Activated T-helper 17 cell treated with anti-CD3 and anti-CD28 coated beads, Interleukin-2, amount 50 U/mL, for 72 hours (primary cell): ENCODE measurements around the gene ANKS1A. TPM values are rescaled to one million over a fixed set of nuclear protein-coding genes. Genes with fewer than 3 reads are reported as not detected.
A peak's percentile ranks its signal among the peaks of the same experiment; 100 is the strongest.
"Not testable (repeated sequence)": the region's sequence is repeated elsewhere in the genome, so short reads cannot be mapped to it uniquely, and the experiment has no call there.

Source experiments
- ATAC-seq: fragments of 150-1000 bp; cut with Tn5 transposase; replicated peaks from 2 replicates; pipeline ENCODE4 v1.10.0; 2021; ENCODE audit warnings: mild to moderate bottlenecking, moderate library complexity
- H3K27ac Mint-ChIP-seq: one replicate; pipeline ENCODE4 v1.8.0; 2022; ENCODE audit warnings: mixed read lengths
- H3K27me3 Mint-ChIP-seq: one replicate; pipeline ENCODE4 v1.8.0; 2022; ENCODE audit warnings: mixed read lengths
- H3K36me3 Mint-ChIP-seq: one replicate; pipeline ENCODE4 v1.8.0; 2022; ENCODE audit warnings: low read depth, mild to moderate bottlenecking, mixed read lengths
- H3K4me1 Mint-ChIP-seq: one replicate; pipeline ENCODE4 v1.8.0; 2022; ENCODE audit warnings: mixed read lengths
- H3K4me3 Mint-ChIP-seq: one replicate; pipeline ENCODE4 v1.8.0; 2022; ENCODE audit warnings: mild to moderate bottlenecking, mixed read lengths
- H3K9me3 Mint-ChIP-seq: one replicate; pipeline ENCODE4 v1.8.0; 2022; ENCODE audit warnings: mixed read lengths
- total RNA-seq, 2 donors: library from RNA; stranded (reverse); gene quantifications; one replicate each; pipeline ENCODE4 v1.2.3, GENCODE V29; 2022

ANKS1A gene
- total RNA-seq, 2 donors from 2014 or later = 7.7 to 8.8 TPM

DNA sequence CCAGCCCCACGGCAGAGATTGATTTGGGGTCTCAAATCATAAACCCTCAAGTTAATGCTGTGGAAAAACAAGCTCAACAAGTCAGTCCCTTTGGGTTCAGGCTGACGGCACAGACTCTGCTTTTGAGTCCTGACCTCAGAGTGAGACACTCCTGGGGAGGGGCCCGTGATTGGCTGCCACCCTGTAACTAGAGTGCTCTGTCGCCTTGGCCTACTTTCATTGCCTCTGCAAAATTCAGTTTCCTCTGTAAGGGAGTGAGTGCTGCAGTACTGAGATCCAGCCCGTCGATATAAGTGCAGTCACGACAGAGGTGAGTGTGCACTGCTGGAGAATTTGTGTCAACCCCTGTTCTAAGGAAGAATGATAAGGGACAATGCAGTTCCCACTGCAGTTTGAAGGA lies 105.6 kb downstream of the ANKS1A start:
- no peaks in the 10 kb centered on the region for H3K27me3 Mint-ChIP-seq
- ATAC-seq = peak; percentile 65
- H3K4me1 Mint-ChIP-seq = no peaks in the 10 kb centered on the region
- no peak overlapping the region for H3K4me3 Mint-ChIP-seq
- no peak overlapping the region for H3K27ac Mint-ChIP-seq
- no peaks in the 10 kb centered on the region for H3K9me3 Mint-ChIP-seq
- peaks cover 55% of the 10 kb centered on the region for H3K36me3 Mint-ChIP-seq

DNA sequence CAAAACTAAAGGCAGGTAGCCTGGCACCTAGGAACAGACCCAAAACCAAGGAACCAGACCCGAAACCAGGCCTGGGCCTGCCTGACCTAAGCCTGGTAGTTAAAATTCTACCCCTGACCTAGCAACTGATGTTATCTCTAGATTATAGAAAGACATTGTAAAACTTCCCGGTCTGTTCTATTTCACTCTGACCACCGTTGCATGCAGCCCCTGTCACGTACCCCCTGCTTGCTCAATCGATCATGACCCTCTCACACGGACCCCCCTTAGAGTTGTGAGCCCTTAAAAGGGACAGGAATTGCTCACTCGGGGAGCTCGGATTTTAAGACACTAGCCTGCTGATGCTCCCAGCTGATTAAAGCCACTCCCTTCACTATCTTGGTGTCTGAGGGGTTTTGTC lies 109.4 kb downstream of the ANKS1A start:
- H3K4me3 Mint-ChIP-seq, H3K27me3 Mint-ChIP-seq, H3K4me1 Mint-ChIP-seq, ATAC-seq, H3K9me3 Mint-ChIP-seq, H3K27ac Mint-ChIP-seq: not testable (repeated sequence)
- peaks cover 37% of the 10 kb centered on the region for H3K36me3 Mint-ChIP-seq

DNA sequence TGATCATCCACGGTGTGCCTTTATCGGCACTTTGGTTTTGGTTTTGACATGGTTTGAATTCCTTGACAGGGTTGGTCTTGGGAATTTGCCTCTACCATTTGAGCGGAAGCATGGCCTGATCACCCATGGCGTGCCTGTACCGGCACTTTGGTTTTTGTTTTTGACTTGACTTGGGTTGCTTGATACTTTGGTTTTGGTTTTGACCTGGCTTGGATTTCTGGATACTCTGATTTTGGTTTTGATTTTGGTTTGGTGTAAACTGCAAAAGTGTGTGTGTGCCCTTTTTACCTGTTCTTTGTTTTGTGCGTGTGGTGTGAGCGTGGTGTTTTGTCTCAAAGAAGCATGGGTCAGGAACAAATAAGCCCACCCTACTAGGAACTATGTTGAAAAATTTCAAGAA lies 110.1 kb downstream of the ANKS1A start:
- ATAC-seq, H3K27ac Mint-ChIP-seq, H3K4me1 Mint-ChIP-seq, H3K4me3 Mint-ChIP-seq, H3K9me3 Mint-ChIP-seq, H3K27me3 Mint-ChIP-seq: not testable (repeated sequence)
- peaks cover 37% of the 10 kb centered on the region for H3K36me3 Mint-ChIP-seq

DNA sequence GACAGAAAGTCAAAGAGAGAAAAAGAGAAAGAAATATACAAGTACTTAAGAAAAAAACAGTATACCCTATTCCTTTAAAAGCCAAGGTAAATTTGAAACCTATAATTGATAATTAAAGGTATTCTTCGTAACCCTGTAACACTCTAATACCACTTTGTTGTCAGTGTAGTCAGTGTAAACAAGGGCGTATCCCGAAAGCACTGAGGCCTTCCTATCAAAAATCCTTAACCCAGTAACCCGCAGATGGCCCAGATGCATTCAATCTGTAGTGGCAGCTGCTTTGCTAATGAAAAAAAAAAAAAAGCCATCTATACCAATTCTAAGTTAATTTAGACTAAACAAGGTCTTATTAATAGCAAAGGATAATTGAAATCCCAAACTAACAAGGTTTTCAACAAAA lies 110.9 kb downstream of the ANKS1A start:
- H3K4me1 Mint-ChIP-seq, H3K27me3 Mint-ChIP-seq, H3K4me3 Mint-ChIP-seq, H3K27ac Mint-ChIP-seq, H3K9me3 Mint-ChIP-seq, ATAC-seq: not testable (repeated sequence)
- peaks cover 29% of the 10 kb centered on the region for H3K36me3 Mint-ChIP-seq

DNA sequence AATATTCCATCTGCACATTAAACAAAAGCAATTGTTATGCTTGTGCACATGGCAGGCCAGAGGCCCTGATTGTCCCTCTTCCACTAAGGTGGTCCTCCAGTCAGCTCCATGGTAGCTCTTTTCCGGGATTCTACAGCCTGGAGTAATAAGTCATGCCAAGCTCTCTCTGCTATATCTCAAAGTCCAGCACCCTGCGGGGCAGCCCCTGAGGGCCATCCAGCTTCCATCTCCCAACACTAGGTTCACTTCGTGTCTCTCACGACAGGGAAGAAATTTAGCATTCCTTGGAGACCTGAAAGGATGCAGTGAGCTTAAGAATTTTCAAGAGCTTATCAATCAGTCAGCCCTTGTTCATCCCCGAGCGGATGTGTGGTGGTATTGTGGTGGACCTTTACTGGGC lies 112.3 kb downstream of the ANKS1A start:
- H3K4me3 Mint-ChIP-seq, H3K27ac Mint-ChIP-seq, H3K4me1 Mint-ChIP-seq, ATAC-seq, H3K9me3 Mint-ChIP-seq, H3K27me3 Mint-ChIP-seq: not testable (repeated sequence)
- H3K36me3 Mint-ChIP-seq = peaks cover 22% of the 10 kb centered on the region

DNA sequence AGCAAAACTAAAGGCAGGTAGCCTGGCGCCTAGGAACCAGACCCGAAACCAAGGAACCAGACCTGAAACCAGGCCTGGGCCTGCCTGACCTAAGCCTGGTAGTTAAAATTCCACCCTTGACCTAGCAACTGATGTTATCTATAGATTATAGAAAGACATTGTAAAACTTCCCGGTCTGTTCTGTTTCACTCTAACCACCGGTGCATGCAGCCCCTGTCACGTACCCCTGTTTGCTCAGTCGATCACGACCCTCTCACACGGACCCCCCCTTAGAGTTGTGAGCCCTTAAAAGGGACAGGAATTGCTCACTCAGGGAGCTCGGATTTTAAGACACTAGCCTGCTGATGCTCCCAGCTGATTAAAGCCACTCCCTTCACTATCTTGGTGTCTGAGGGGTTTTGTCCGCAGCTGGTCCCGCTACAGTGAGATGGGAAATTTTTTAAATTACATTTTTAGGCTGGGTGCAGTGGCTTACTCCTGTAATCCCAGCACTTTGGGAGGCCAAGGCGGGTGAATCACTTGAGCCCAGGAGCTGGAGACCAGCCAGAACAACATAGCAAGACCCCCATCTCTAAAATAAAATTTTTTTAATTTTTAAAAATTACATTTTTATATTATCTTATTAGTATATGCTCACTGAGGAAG lies 115.0 kb downstream of the ANKS1A start:
- not testable (repeated sequence) for H3K27ac Mint-ChIP-seq, H3K4me3 Mint-ChIP-seq, H3K9me3 Mint-ChIP-seq, ATAC-seq, H3K27me3 Mint-ChIP-seq, H3K4me1 Mint-ChIP-seq
- H3K36me3 Mint-ChIP-seq = peaks cover 22% of the 10 kb centered on the region

DNA sequence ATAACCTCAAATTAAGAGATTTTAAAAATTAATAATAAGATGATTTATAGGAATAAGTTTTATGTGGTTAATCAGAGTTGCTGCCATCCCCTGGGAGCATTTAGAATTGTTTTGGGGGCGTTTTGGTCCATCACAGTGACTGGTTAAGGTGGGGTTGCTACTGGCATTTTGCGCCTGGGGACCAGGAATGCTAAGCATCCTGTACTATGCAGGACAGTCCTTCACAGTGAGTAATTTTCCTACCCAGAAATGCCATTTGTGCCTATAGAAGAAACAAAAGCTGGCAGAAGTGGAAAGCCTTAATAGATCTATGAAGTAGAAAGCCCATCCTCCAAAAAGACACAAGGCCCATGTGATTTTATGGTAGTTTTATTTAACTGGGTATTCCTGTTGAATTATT lies 118.0 kb downstream of the ANKS1A start:
- no peak overlapping the region for H3K27ac Mint-ChIP-seq
- H3K4me3 Mint-ChIP-seq = no peak overlapping the region
- H3K9me3 Mint-ChIP-seq = no peaks in the 10 kb centered on the region
- H3K36me3 Mint-ChIP-seq = peaks cover 16% of the 10 kb centered on the region
- no peaks in the 10 kb centered on the region for H3K27me3 Mint-ChIP-seq
- ATAC-seq = no peak
- no peaks in the 10 kb centered on the region for H3K4me1 Mint-ChIP-seq

DNA sequence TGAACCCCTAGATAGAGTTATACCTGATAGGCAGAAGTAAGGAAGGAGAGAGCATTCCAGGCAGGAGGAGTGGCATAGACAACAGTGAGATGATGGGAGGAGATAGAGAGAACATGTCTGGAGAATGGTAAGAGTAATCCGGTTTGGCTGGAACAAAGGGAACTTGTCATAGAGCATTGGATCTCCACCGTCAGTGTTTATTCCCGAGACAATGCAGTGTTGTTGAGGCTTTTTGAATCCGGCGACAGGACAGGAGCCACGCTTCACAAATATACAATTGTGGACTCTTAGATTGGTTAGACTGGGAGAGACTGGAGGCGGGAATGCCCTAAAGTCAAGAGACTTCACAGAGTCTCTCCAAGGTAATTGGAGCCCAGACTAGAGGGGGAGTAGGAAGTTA lies 119.8 kb downstream of the ANKS1A start:
- no peak overlapping the region for H3K27ac Mint-ChIP-seq
- no peaks in the 10 kb centered on the region for H3K9me3 Mint-ChIP-seq
- H3K27me3 Mint-ChIP-seq = no peaks in the 10 kb centered on the region
- H3K4me3 Mint-ChIP-seq = no peak overlapping the region
- peaks cover 3% of the 10 kb centered on the region for H3K36me3 Mint-ChIP-seq
- no peaks in the 10 kb centered on the region for H3K4me1 Mint-ChIP-seq
- ATAC-seq = no peak

DNA sequence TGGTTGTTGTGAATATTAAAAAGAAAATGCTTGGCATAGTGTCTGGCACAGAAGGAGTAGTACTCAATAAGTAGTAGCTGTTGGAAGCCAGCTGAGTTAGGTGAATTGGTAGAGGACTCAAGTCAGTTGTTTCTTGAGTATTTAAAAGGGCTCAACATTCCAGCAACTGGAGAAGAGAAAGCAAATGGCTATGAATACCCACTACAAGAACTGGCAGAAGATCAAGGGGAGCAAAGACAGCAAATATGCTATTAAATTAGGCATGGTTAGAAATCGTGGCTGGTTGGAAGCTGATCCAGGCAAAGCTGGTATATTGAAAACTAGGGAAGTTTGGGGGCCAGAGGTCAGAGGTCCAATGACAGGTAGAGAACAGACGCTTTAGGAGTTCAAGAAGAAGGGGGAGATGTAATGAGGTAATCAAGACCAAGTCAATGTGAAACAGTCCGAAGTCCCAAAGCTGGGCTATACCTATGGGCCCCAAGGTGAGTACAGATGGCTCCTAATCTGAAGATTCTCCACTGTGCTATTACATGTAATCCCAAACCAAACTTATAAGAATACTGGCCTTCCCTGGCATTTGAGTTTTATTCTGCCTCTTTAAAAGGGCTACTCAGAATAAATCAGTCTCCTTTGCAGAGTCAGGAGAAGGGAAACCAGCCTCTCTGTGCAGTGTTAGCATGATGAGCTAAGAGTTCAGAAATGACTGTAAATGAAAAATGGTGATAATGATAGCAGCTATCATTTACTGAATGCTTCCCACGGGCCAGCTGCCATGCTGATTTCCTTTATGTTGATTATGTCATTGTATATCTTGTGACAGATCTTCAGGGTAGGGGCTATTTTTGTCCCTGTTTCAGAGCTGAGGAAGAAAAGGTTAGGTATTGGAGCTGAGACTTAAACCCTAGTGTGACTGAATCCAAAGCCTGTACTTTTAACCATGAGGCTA lies 122.3 kb downstream of the ANKS1A start:
- Mint-ChIP-seq H3K4me3 (no peak overlapping the region), H3K27me3 (no peaks in the 10 kb centered on the region), H3K4me1 (no peaks in the 10 kb centered on the region), H3K36me3 (peaks cover 4% of the 10 kb centered on the region), H3K27ac (no peak overlapping the region), H3K9me3 (no peaks in the 10 kb centered on the region)
- ATAC-seq = peak; percentile 97

DNA sequence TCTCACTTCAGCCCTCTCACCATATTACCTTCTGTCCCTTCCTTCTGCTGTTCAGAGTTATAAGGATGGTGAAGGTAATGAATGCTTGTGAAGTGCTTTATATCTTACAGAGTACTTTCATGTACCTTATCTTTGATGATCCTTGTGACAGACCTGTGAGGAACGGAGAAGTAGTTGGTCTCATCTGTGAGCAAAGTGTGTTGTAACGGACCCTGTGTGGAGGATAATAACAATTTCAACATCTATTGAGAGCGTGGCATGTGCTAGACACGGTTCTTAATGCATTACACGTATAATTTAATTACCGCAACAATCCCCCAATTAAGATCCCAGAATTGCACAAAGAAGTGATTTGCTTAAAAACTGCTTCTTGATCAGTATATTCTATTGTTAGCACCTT lies 124.6 kb downstream of the ANKS1A start:
- Mint-ChIP-seq H3K36me3 (peaks cover 25% of the 10 kb centered on the region), H3K9me3 (no peaks in the 10 kb centered on the region), H3K4me1 (no peaks in the 10 kb centered on the region), H3K27me3 (no peaks in the 10 kb centered on the region), H3K27ac (no peak overlapping the region), H3K4me3 (no peak overlapping the region)
- no peak for ATAC-seq

DNA sequence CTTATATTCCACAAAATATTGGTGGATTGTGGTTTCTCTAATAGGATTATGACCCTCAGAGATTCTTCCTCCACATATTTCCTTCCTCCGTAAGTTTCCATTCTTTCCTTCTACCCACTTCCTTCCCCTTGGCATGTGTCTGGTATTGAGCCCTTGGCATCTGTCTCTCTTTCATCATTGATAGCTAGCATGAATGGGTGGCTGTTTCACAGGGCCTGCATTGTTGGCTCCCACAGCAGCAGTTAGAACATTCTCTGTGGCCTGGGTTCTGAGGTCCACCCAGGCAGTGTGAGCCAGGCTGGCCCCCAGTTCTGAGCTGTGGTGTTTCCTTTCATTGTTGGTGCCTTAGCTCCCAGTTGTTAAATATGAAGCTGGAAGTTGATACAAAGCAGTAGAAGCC lies 125.3 kb downstream of the ANKS1A start:
- no peak for ATAC-seq
- H3K9me3 Mint-ChIP-seq = no peaks in the 10 kb centered on the region
- H3K4me3 Mint-ChIP-seq = no peak overlapping the region
- peaks cover 32% of the 10 kb centered on the region for H3K36me3 Mint-ChIP-seq
- no peaks in the 10 kb centered on the region for H3K27me3 Mint-ChIP-seq
- no peak overlapping the region for H3K27ac Mint-ChIP-seq
- H3K4me1 Mint-ChIP-seq = no peaks in the 10 kb centered on the region

DNA sequence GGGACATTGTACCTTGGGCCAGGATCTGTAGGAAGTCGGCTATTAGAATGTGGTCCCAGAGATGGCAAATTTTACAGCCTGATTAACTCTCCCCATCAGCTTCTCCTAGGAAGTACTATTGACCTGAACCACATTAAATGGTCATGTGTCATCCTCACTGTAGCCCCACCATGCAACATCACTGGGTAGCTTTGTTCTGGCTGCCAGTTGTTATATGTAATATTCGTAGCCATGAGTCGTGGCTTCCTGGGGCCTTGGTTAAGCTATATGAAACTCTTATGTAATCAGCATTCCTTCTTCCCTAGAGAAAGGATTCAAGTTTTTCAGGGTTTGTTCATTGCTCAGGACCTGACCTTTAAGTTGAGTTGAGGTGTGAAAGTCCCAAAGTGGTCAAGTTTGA lies 125.7 kb downstream of the ANKS1A start:
- Mint-ChIP-seq H3K4me1 (no peaks in the 10 kb centered on the region), H3K36me3 (peaks cover 36% of the 10 kb centered on the region), H3K27ac (no peak overlapping the region), H3K9me3 (no peaks in the 10 kb centered on the region), H3K4me3 (no peak overlapping the region), H3K27me3 (no peaks in the 10 kb centered on the region)
- ATAC-seq = no peak

DNA sequence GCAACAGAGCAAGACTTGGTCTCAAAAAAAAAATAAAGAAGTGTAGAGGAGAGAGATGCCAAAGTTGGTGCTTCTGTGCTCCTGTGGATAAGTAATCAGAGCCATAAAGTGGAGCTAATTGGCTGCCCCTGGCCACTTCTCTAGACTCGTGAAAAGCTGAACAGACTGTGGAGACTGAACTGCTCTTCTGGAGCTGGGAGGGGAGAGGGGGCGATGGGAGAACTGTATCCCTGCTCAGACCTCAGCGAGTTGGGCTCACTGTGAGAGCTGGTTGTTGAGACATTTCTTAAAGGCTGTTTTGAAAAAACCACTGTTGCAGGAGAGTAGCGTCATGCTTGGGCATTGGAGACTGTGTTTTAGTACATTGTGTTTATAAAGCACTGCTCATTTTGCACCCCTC lies 126.4 kb downstream of the ANKS1A start:
- H3K4me1 Mint-ChIP-seq = no peaks in the 10 kb centered on the region
- ATAC-seq = no peak
- H3K4me3 Mint-ChIP-seq = no peak overlapping the region
- H3K9me3 Mint-ChIP-seq = no peaks in the 10 kb centered on the region
- H3K27ac Mint-ChIP-seq = no peak overlapping the region
- peaks cover 38% of the 10 kb centered on the region for H3K36me3 Mint-ChIP-seq
- no peaks in the 10 kb centered on the region for H3K27me3 Mint-ChIP-seq

DNA sequence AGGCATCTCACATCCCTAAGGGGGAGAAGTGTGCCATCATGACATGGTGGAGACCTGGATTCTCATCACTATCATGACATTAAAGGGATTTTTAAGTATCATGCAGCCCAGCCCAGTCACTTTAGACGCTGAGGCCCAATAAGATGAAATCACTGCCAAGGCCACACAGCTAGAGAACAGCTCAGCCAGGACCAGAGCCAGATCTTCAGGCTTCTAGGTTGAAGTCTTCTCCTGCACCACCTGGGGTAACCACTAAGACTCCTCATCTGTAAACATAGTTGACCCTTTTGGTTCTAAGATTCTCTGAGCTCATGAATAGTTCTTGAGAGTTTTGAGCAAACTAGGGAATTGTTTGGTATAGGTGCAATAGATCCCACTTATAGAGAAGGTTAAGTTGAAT lies 126.9 kb downstream of the ANKS1A start:
- Mint-ChIP-seq H3K27ac (no peak overlapping the region), H3K36me3 (peaks cover 38% of the 10 kb centered on the region), H3K9me3 (no peaks in the 10 kb centered on the region), H3K4me3 (no peak overlapping the region), H3K4me1 (no peaks in the 10 kb centered on the region), H3K27me3 (no peaks in the 10 kb centered on the region)
- ATAC-seq = no peak
